ENCODE data around the gene CDC42BPA. TPM values are rescaled to one million over a fixed set of nuclear protein-coding genes. Genes with fewer than 3 reads are reported as not detected.

CDC42BPA gene
- polyA plus RNA-seq, 1 donor from 2014 or later, result 22.9 TPM

DNA sequence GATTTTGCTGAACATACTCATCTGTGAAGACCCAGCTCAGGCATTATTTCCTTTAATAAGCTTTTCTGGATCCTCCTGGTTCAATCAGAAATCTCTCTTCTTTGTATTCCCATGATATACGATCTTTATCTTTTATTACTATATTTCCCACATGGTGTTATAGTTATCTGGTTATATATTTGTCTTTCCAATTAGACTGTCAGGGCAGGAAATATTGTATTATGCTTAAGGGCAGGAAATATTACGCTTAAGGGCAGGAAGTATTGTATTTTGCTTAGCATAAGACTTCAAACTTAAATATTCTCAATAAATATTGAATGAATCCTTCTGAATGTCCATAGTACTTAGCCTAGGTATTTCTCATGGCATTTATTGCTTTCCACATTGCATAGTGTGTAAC lies 256.0 kb downstream of the CDC42BPA start:
- no peaks in the 10 kb centered on the region for H3F3A ChIP-seq (ENCODE audit: insufficient read depth, low read length, poor library complexity, severe bottlenecking)
- no peaks in the 10 kb centered on the region for H3K9me2 ChIP-seq (ENCODE audit: insufficient read depth, low read length)
- no peaks in the 10 kb centered on the region for H3K36me3 ChIP-seq (ENCODE audit: insufficient read depth, low read length)
- no peaks in the 10 kb centered on the region for H3K79me2 ChIP-seq (replicated peaks; ENCODE audit: insufficient read depth, low read length)
- no peak overlapping the region for H2AFZ ChIP-seq (ENCODE audit: low read depth, low read length)
- H3K4me2 ChIP-seq (ENCODE audit: low read length), result no peak overlapping the region
- no peak overlapping the region for H3K4me3 ChIP-seq (ENCODE audit: low read length)
- TF ChIP-seq, protein P1, sequence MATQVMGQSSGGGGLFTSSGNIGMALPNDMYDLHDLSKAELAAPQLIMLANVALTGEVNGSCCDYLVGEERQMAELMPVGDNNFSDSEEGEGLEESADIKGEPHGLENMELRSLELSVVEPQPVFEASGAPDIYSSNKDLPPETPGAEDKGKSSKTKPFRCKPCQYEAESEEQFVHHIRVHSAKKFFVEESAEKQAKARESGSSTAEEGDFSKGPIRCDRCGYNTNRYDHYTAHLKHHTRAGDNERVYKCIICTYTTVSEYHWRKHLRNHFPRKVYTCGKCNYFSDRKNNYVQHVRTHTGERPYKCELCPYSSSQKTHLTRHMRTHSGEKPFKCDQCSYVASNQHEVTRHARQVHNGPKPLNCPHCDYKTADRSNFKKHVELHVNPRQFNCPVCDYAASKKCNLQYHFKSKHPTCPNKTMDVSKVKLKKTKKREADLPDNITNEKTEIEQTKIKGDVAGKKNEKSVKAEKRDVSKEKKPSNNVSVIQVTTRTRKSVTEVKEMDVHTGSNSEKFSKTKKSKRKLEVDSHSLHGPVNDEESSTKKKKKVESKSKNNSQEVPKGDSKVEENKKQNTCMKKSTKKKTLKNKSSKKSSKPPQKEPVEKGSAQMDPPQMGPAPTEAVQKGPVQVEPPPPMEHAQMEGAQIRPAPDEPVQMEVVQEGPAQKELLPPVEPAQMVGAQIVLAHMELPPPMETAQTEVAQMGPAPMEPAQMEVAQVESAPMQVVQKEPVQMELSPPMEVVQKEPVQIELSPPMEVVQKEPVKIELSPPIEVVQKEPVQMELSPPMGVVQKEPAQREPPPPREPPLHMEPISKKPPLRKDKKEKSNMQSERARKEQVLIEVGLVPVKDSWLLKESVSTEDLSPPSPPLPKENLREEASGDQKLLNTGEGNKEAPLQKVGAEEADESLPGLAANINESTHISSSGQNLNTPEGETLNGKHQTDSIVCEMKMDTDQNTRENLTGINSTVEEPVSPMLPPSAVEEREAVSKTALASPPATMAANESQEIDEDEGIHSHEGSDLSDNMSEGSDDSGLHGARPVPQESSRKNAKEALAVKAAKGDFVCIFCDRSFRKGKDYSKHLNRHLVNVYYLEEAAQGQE (IDR thresholded peaks at IDR 0.05; ENCODE audit: borderline replicate concordance), result no peak
- no peak for TF ChIP-seq RAD21 (conservative IDR thresholded peaks at IDR 0.05)
- TF ChIP-seq CTCF (IDR thresholded peaks at IDR 0.05; ENCODE audit: poor library complexity, severe bottlenecking), result no peak
- TF ChIP-seq TAF1 (IDR thresholded peaks at IDR 0.05; ENCODE audit: low read depth), result no peak
- TF ChIP-seq EP300 (conservative IDR thresholded peaks at IDR 0.05; ENCODE audit: poor library complexity, severe bottlenecking), result no peak
- TF ChIP-seq MXI1 (conservative IDR thresholded peaks at IDR 0.05; ENCODE audit: poor library complexity, severe bottlenecking), result no peak
- no peak for TF ChIP-seq POLR2AphosphoS5 (IDR thresholded peaks at IDR 0.05)
- TF ChIP-seq SMC3 (conservative IDR thresholded peaks at IDR 0.05; ENCODE audit: poor library complexity), result no peak
- TF ChIP-seq EZH2 (IDR thresholded peaks at IDR 0.05; ENCODE audit: borderline replicate concordance, insufficient read depth, low read length, poor library complexity, severe bottlenecking), result no peak
- H4K20me1 ChIP-seq (ENCODE audit: insufficient read depth), result no peaks in the 10 kb centered on the region
- H3K9me3 ChIP-seq (ENCODE audit: low read length), result no peaks in the 10 kb centered on the region
- no peak overlapping the region for H3K27ac ChIP-seq (ENCODE audit: low read length)
- no peak overlapping the region for H3K9ac ChIP-seq (ENCODE audit: low read length)
- no peaks in the 10 kb centered on the region for H3K27me3 ChIP-seq (ENCODE audit: insufficient read depth, low read depth, low read length)

DNA sequence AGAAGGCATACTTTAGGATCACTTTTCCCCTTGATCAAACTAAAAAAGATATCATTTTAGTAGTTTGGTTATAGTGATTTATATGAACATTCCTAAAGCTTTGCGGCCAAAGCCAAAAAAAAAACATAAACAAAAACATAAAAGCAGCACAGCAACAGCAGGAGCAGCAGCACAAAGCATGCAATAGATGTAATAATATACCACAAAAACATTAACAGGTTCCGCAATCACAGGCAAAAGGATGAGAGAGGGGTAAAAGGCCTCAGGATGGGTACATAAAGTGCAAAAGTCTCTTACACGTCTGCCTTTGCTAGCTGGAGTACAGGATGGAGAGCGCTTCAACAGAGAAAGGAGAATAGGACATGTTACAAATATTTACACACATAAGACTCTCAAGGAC lies 259.2 kb downstream of the CDC42BPA start:
- Histone ChIP-seq H4K20me1 (ENCODE audit: insufficient read depth) (no peaks in the 10 kb centered on the region), H2AFZ (ENCODE audit: low read depth, low read length) (no peak overlapping the region), H3K4me2 (ENCODE audit: low read length) (no peak overlapping the region), H3K9me3 (ENCODE audit: low read length) (no peaks in the 10 kb centered on the region), H3F3A (ENCODE audit: insufficient read depth, low read length, poor library complexity, severe bottlenecking) (no peaks in the 10 kb centered on the region), H3K9me2 (ENCODE audit: insufficient read depth, low read length) (no peaks in the 10 kb centered on the region), H3K9ac (ENCODE audit: low read length) (no peak overlapping the region), H3K27ac (ENCODE audit: low read length) (no peak overlapping the region), H3K4me3 (ENCODE audit: low read length) (no peak overlapping the region), H3K27me3 (ENCODE audit: insufficient read depth, low read depth, low read length) (no peaks in the 10 kb centered on the region), H3K79me2 (replicated peaks; ENCODE audit: insufficient read depth, low read length) (no peaks in the 10 kb centered on the region), H3K36me3 (ENCODE audit: insufficient read depth, low read length) (no peaks in the 10 kb centered on the region)
- TF ChIP-seq EZH2 (IDR thresholded peaks at IDR 0.05; ENCODE audit: borderline replicate concordance, insufficient read depth, low read length, poor library complexity, severe bottlenecking) (no peak), CTCF (IDR thresholded peaks at IDR 0.05; ENCODE audit: poor library complexity, severe bottlenecking) (no peak), MXI1 (conservative IDR thresholded peaks at IDR 0.05; ENCODE audit: poor library complexity, severe bottlenecking) (no peak), TAF1 (IDR thresholded peaks at IDR 0.05; ENCODE audit: low read depth) (no peak), RAD21 (conservative IDR thresholded peaks at IDR 0.05) (no peak), EP300 (conservative IDR thresholded peaks at IDR 0.05; ENCODE audit: poor library complexity, severe bottlenecking) (no peak), SMC3 (conservative IDR thresholded peaks at IDR 0.05; ENCODE audit: poor library complexity) (no peak), POLR2AphosphoS5 (IDR thresholded peaks at IDR 0.05) (no peak)
- TF ChIP-seq, protein P1 (IDR thresholded peaks at IDR 0.05; ENCODE audit: borderline replicate concordance), result no peak
